ENCODE results near the gene SRD5A3. TPM values are rescaled to one million over a fixed set of nuclear protein-coding genes. Genes with fewer than 3 reads are reported as not detected.

Gene SRD5A3
- total and polyA plus RNA-seq, 8 donors: 12.1 to 31.3 (median 15.7) TPM

- TF ChIP-seq CTCF (IDR thresholded peaks at IDR 0.05): no peak
- Histone ChIP-seq H3K4me1 (peaks cover 12 to 43% of the 10 kb centered on the region in 2 donors), H3K4me3 (peak overlapping the region; percentile 88 to 93), H3K27ac (peak overlapping the region; percentile 98 to 99), H3K36me3 (peaks cover 0 to 25% of the 10 kb centered on the region in 2 donors), H3K9me3 (no peaks in the 10 kb centered on the region), H3K27me3 (no peaks in the 10 kb centered on the region)
- DNase-seq: peak; percentile 59 to 88 (median 67)
- intact Hi-C loops (cut with DNase I): no loop called here
- ATAC-seq: peak; percentile 56
Observed at GRCh38 chr4:55396308-55397125, 50.5 kb downstream of the SRD5A3 start.

- Histone ChIP-seq H3K36me3 (peaks cover 0 to 29% of the 10 kb centered on the region in 2 donors), H3K27me3 (no peaks in the 10 kb centered on the region), H3K9me3 (no peaks in the 10 kb centered on the region), H3K27ac (peak overlapping the region; percentile 98 to 99), H3K4me3 (peak overlapping the region; percentile 88 to 93), H3K4me1 (peaks cover 12 to 47% of the 10 kb centered on the region in 2 donors)
- DNase-seq (peak in 1 of 4 donors; percentile 48), ATAC-seq (no peak)
- intact Hi-C loops (cut with DNase I): no loop called here
- no peak for TF ChIP-seq CTCF (IDR thresholded peaks at IDR 0.05)
Observed at GRCh38 chr4:55397126-55397436, 51.0 kb downstream of the SRD5A3 start.

GRCh38 chr4:55397520-55398321, 51.7 kb downstream of the SRD5A3 start:
- Histone ChIP-seq H3K36me3 (peaks cover 0 to 29% of the 10 kb centered on the region in 2 donors), H3K27ac (peak overlapping the region; percentile 98 to 99), H3K4me1 (peaks cover 12 to 47% of the 10 kb centered on the region in 2 donors), H3K27me3 (no peaks in the 10 kb centered on the region), H3K9me3 (no peaks in the 10 kb centered on the region), H3K4me3 (peak overlapping the region; percentile 88 to 93)
- intact Hi-C loops (cut with DNase I): no loop called here
- ATAC-seq (peak; percentile 16), DNase-seq (peak in 1 of 4 donors; percentile 58)
- no peak for TF ChIP-seq CTCF (IDR thresholded peaks at IDR 0.05)

- no peaks in the 10 kb centered on the region for H3K27me3 ChIP-seq
- ATAC-seq (no peak), DNase-seq (no peak)
- intact Hi-C loops (cut with DNase I): no loop called here
- H3K4me3 ChIP-seq: peak overlapping the region; percentile 88 to 93
- peaks cover 0 to 33% of the 10 kb centered on the region in 2 donors for H3K36me3 ChIP-seq
- H3K4me1 ChIP-seq: peaks cover 12 to 47% of the 10 kb centered on the region in 2 donors
- H3K9me3 ChIP-seq: no peaks in the 10 kb centered on the region
- H3K27ac ChIP-seq: peak overlapping the region; percentile 98 to 99
- TF ChIP-seq CTCF (IDR thresholded peaks at IDR 0.05): no peak
Observed at GRCh38 chr4:55398461-55398860, 52.4 kb downstream of the SRD5A3 start.

- ATAC-seq (no peak), DNase-seq (no peak)
- Histone ChIP-seq H3K9me3 (no peaks in the 10 kb centered on the region), H3K36me3 (peaks cover 0 to 38% of the 10 kb centered on the region in 2 donors), H3K27ac (peak overlapping the region; percentile 37 to 98), H3K4me1 (peaks cover 12 to 51% of the 10 kb centered on the region in 2 donors), H3K4me3 (peak overlapping the region; percentile 88 to 93), H3K27me3 (no peaks in the 10 kb centered on the region)
- intact Hi-C loops (cut with DNase I): no loop called here
- no peak for TF ChIP-seq CTCF (IDR thresholded peaks at IDR 0.05)
Observed at GRCh38 chr4:55398966-55399365, 52.9 kb downstream of the SRD5A3 start.
